Nephron (organoid): Measurements from ENCODE around the gene DLX4.
A peak's percentile ranks its signal among the peaks of the same experiment; 100 is the strongest.

Experiments used
- H3K27ac Mint-ChIP-seq, 3 experiments: 2 replicates each; pipeline ENCODE4 v1.8.0; 2020; ENCODE audit warnings: mixed read lengths in 3 of 3, mild to moderate bottlenecking in 2 of 3, moderate library complexity in 1 of 3
- H3K27me3 Mint-ChIP-seq: 2 replicates; pipeline ENCODE4 v1.8.0; 2021; ENCODE audit warnings: low read depth, mild to moderate bottlenecking, moderate library complexity, mixed read lengths
- H3K36me3 Mint-ChIP-seq: 2 replicates; pipeline ENCODE4 v1.8.0; 2020; ENCODE audit warnings: low read depth, mixed read lengths
- H3K4me1 Mint-ChIP-seq: 2 replicates; pipeline ENCODE4 v1.8.0; 2020; ENCODE audit warnings: mixed read lengths
- H3K4me3 Mint-ChIP-seq, 3 experiments: 2 replicates each; pipeline ENCODE4 v1.8.0; 2020; ENCODE audit warnings: mild to moderate bottlenecking in 3 of 3, mixed read lengths in 3 of 3, moderate library complexity in 2 of 3
- H3K9me3 Mint-ChIP-seq: 2 replicates; pipeline ENCODE4 v1.8.0; 2020; ENCODE audit warnings: mixed read lengths
- CTCF ChIP-seq, 3 experiments: fragments of 200-600 bp; sonication (generic); IDR thresholded peaks; one replicate each; pipeline ENCODE4 v1.5.0; 2021; ENCODE audit warnings: antibody characterized with exemption in 3 of 3; ENCODE audit not compliant: unreplicated experiment in 3 of 3

DLX4 gene

GRCh38 chr17:49986396-49987289, 17.7 kb downstream of the DLX4 start:
- Mint-ChIP-seq H3K4me3 (no peak overlapping the region), H3K36me3 (peaks cover 3% of the 10 kb centered on the region), H3K27me3 (peaks cover 73% of the 10 kb centered on the region), H3K9me3 (peaks cover 14% of the 10 kb centered on the region), H3K27ac (peak overlapping the region in 1 of 3 experiments; percentile 26), H3K4me1 (peaks cover 8% of the 10 kb centered on the region)
- TF ChIP-seq CTCF (IDR thresholded peaks at IDR 0.05; ENCODE audit: unreplicated experiment in 3 of 3) = no peak

DNA sequence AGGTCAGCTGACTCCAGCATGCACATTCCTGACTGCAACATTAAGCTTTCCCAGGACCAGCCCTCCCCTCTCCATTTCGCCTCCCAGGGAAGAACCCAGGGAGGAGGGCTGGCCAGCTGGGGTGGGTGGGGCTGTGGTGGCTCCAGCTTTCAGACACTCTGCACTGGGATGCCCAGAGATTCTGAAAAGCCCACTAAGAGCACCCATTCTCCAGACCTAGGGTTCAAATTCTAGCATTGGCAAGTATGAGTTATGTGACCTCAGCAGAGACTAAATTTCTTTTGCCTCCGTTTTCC, 18.2 kb downstream of the DLX4 start:
- peaks cover 8% of the 10 kb centered on the region for H3K4me1 Mint-ChIP-seq
- TF ChIP-seq CTCF (IDR thresholded peaks at IDR 0.05; ENCODE audit: unreplicated experiment in 3 of 3) = no peak
- no peak overlapping the region for H3K4me3 Mint-ChIP-seq
- peaks cover 3% of the 10 kb centered on the region for H3K36me3 Mint-ChIP-seq
- H3K27me3 Mint-ChIP-seq = peaks cover 75% of the 10 kb centered on the region
- no peak overlapping the region for H3K27ac Mint-ChIP-seq
- H3K9me3 Mint-ChIP-seq = peaks cover 14% of the 10 kb centered on the region

GRCh38 chr17:49987681-49988441, 18.9 kb downstream of the DLX4 start:
- TF ChIP-seq CTCF (IDR thresholded peaks at IDR 0.05; ENCODE audit: unreplicated experiment in 3 of 3) = no peak
- H3K9me3 Mint-ChIP-seq = peaks cover 13% of the 10 kb centered on the region

DNA sequence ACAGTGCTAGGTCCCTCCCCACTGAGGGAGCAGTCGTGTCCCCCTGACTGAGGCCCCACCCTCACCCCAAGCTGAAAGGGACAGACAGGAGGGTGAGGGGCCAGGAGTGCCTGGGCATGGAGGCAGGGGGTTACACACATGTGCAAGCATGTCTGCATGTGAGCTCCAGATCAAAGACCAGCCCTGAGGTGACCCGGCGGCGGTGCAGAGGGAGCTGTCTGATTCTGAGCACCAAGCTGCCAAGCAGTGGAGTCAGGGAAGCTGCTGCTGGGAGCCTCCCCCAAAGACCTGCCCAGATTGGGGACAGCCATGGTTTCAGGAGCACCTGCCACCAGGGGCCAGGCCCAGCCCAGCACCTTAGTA, 20.5 kb downstream of the DLX4 start:
- no peak for TF ChIP-seq CTCF (IDR thresholded peaks at IDR 0.05; ENCODE audit: unreplicated experiment in 3 of 3)
- H3K36me3 Mint-ChIP-seq = no peaks in the 10 kb centered on the region
- peaks cover 6% of the 10 kb centered on the region for H3K9me3 Mint-ChIP-seq
- H3K27ac Mint-ChIP-seq = no peak overlapping the region
- H3K4me1 Mint-ChIP-seq = peaks cover 16% of the 10 kb centered on the region
- H3K27me3 Mint-ChIP-seq = peaks cover 90% of the 10 kb centered on the region
- no peak overlapping the region for H3K4me3 Mint-ChIP-seq

More at GRCh38 chr17:49987681-49988441, 18.9 kb downstream of the DLX4 start:
- peaks cover 77% of the 10 kb centered on the region for H3K27me3 Mint-ChIP-seq
- H3K36me3 Mint-ChIP-seq = peaks cover 3% of the 10 kb centered on the region
- peaks cover 8% of the 10 kb centered on the region for H3K4me1 Mint-ChIP-seq
- H3K27ac Mint-ChIP-seq = no peak overlapping the region
- H3K4me3 Mint-ChIP-seq = peak overlapping the region in 1 of 3 experiments; percentile 19

- H3K36me3 Mint-ChIP-seq = no peaks in the 10 kb centered on the region
Measured at GRCh38 chr17:49990331-49990730, 21.3 kb downstream of the DLX4 start.

More at GRCh38 chr17:49990331-49990730, 21.3 kb downstream of the DLX4 start:
- no peak for TF ChIP-seq CTCF (IDR thresholded peaks at IDR 0.05; ENCODE audit: unreplicated experiment in 3 of 3)
- Mint-ChIP-seq H3K4me3 (no peak overlapping the region), H3K9me3 (peaks cover 3% of the 10 kb centered on the region), H3K27ac (no peak overlapping the region), H3K27me3 (peaks cover 93% of the 10 kb centered on the region), H3K4me1 (peaks cover 24% of the 10 kb centered on the region)
